ENCODE measurements around the gene CCDC146. TPM values are rescaled to one million over a fixed set of nuclear protein-coding genes. Genes with fewer than 3 reads are reported as not detected.

CCDC146 gene
- total RNA-seq, 4 donors from 2014 or later, result 12.8 to 34.0 (median 29.3) TPM

DNA sequence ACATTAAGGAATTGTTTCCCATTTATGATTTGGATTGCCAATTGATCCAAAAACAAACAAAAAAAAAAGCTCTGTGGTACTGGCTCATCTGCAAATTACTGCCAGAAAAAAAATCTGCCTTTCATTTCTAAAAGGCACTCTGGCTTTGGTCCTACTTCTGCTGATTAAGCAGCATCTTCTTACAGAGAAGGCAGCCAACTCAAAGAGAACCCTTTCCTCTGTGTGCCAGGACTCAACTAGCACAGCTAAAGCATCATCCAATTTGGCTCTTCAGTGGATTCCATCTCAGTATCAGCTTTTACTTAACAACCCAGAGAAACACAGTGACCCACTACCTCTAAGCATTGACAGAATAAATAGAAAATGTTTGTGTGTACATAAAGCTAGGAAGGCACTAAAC, 213.2 kb downstream of the CCDC146 start:
- no peak for DNase-seq
- Histone ChIP-seq H3K27ac (no peak overlapping the region), H3K4me3 (no peak overlapping the region), H3K4me1 (peaks cover 0 to 3% of the 10 kb centered on the region in 2 donors), H3K27me3 (no peaks in the 10 kb centered on the region), H3K36me3 (no peaks in the 10 kb centered on the region), H3K9me3 (no peaks in the 10 kb centered on the region)
- TF ChIP-seq, protein P1, sequence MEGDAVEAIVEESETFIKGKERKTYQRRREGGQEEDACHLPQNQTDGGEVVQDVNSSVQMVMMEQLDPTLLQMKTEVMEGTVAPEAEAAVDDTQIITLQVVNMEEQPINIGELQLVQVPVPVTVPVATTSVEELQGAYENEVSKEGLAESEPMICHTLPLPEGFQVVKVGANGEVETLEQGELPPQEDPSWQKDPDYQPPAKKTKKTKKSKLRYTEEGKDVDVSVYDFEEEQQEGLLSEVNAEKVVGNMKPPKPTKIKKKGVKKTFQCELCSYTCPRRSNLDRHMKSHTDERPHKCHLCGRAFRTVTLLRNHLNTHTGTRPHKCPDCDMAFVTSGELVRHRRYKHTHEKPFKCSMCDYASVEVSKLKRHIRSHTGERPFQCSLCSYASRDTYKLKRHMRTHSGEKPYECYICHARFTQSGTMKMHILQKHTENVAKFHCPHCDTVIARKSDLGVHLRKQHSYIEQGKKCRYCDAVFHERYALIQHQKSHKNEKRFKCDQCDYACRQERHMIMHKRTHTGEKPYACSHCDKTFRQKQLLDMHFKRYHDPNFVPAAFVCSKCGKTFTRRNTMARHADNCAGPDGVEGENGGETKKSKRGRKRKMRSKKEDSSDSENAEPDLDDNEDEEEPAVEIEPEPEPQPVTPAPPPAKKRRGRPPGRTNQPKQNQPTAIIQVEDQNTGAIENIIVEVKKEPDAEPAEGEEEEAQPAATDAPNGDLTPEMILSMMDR (IDR thresholded peaks at IDR 0.05), result no peak
- no peak for TF ChIP-seq POLR2A (IDR thresholded peaks at IDR 0.05)
- intact Hi-C loops (cut with DNase I; ENCODE audit: low total_unique reads), result no loop called here

DNA sequence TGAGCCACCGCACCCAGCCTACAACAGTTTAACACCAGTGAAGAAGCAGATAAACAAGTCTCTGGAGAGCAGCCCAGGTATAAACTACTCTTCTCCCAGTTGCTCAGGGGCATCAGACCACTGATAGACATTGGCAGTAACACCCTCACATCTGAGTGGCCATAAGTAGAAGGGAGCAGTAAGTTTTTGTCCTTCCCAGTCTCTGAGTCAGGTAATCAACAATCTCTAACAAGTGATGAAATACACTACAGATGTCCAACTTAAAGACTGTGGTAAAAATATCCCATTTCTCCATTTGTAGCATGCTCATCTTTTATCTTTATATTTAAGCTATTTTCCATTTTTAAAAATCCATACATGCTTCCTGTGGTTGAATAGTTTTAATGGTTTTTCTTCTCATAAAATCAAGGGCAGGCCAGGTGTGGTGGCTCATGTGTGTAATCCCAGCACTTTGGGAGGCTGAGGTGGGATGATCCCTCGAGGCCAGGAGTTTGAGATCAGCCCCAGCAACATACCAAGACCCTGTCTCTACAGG, 215.1 kb downstream of the CCDC146 start:
- no peaks in the 10 kb centered on the region for H3K27me3 ChIP-seq
- intact Hi-C loops (cut with DNase I; ENCODE audit: low total_unique reads), result no loop called here
- H3K27ac ChIP-seq, result no peak overlapping the region
- TF ChIP-seq POLR2A (IDR thresholded peaks at IDR 0.05), result no peak
- TF ChIP-seq, protein P1 (IDR thresholded peaks at IDR 0.05), result no peak
- no peaks in the 10 kb centered on the region for H3K36me3 ChIP-seq
- no peaks in the 10 kb centered on the region for H3K4me1 ChIP-seq
- H3K4me3 ChIP-seq, result no peak overlapping the region
- no peak for DNase-seq
- no peaks in the 10 kb centered on the region for H3K9me3 ChIP-seq

DNA sequence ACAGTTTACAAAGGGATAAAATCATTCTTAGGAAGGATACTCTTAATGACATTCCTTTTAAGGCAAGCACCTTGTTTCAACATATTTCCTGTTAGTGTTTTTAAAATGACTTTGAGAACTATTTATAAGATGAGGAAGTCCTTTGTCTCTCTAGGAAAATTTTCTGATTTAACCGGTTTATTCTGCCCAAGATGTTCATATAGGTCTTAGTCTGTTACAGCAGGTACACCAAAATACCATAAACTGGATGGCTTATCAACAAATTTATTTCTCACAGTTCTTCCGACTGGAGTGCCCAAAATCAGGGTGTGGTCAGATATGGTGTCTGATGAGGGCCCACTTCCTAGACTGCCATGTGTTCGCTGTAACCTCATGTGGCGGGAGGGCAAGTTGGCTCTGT, 215.8 kb downstream of the CCDC146 start:
- H3K4me1 ChIP-seq, result no peaks in the 10 kb centered on the region
- no peak overlapping the region for H3K27ac ChIP-seq

GRCh38 chr7:77338883-77339629, 216.6 kb downstream of the CCDC146 start:
- Histone ChIP-seq H3K27ac (no peak overlapping the region), H3K9me3 (no peaks in the 10 kb centered on the region), H3K4me3 (no peak overlapping the region), H3K4me1 (no peaks in the 10 kb centered on the region), H3K36me3 (no peaks in the 10 kb centered on the region), H3K27me3 (no peaks in the 10 kb centered on the region)
- no peak for DNase-seq
- TF ChIP-seq, protein P1 (IDR thresholded peaks at IDR 0.05), result no peak
- TF ChIP-seq POLR2A (IDR thresholded peaks at IDR 0.05), result no peak
- intact Hi-C loops (cut with DNase I; ENCODE audit: low total_unique reads), result no loop called here

More for the DNA sequence above, 215.8 kb downstream of the CCDC146 start:
- no peak for DNase-seq
- Histone ChIP-seq H3K36me3 (no peaks in the 10 kb centered on the region), H3K4me3 (no peak overlapping the region), H3K27me3 (no peaks in the 10 kb centered on the region), H3K9me3 (no peaks in the 10 kb centered on the region)
- TF ChIP-seq POLR2A (IDR thresholded peaks at IDR 0.05), result no peak
- TF ChIP-seq, protein P1 (IDR thresholded peaks at IDR 0.05), result no peak
- intact Hi-C loops (cut with DNase I; ENCODE audit: low total_unique reads), result no loop called here

GRCh38 chr7:77339726-77340125, 217.3 kb downstream of the CCDC146 start:
- Histone ChIP-seq H3K36me3 (no peaks in the 10 kb centered on the region), H3K4me1 (no peaks in the 10 kb centered on the region), H3K4me3 (no peak overlapping the region), H3K27ac (no peak overlapping the region), H3K27me3 (no peaks in the 10 kb centered on the region), H3K9me3 (no peaks in the 10 kb centered on the region)
- intact Hi-C loops (cut with DNase I; ENCODE audit: low total_unique reads), result no loop called here
- no peak for TF ChIP-seq POLR2A (IDR thresholded peaks at IDR 0.05)
- TF ChIP-seq, protein P1 (IDR thresholded peaks at IDR 0.05), result no peak
- DNase-seq, result no peak
